ENCODE measurements around the gene SMPD4. TPM values are rescaled to one million over a fixed set of nuclear protein-coding genes. Genes with fewer than 3 reads are reported as not detected.
"Not testable (repeated sequence)": the region's sequence is repeated elsewhere in the genome, so short reads cannot be mapped to it uniquely, and the experiment has no call there.

SMPD4 gene
- total RNA-seq, 1 experiment from 2014 or later: 108 TPM

- peak; percentile 68 for DNase-seq (ENCODE audit: low spot score)
- H3K9me3 ChIP-seq (ENCODE audit: low read depth, low read length, poor library complexity, severe bottlenecking); H3K27me3 ChIP-seq (replicated peaks; ENCODE audit: insufficient read depth, low read depth, low read length, poor library complexity); CTCF ChIA-PET; intact Hi-C loops (cut with micrococcal nuclease; ENCODE audit: unreplicated experiment); H3K27ac ChIP-seq (ENCODE audit: low read depth, low read length, poor library complexity, severe bottlenecking); H3K36me3 ChIP-seq (ENCODE audit: insufficient read depth, low read length, poor library complexity, severe bottlenecking); POLR2A ChIA-PET (ENCODE audit: low non-redundant PET); H3K4me1 ChIP-seq (ENCODE audit: insufficient read depth, low read length, poor library complexity, severe bottlenecking); BruUV-seq (replicated peaks): not testable (repeated sequence)
- H3K4me3 ChIP-seq (ENCODE audit: low read depth, low read length, poor library complexity, severe bottlenecking): peak within 1 kb of the TSS; percentile 38
These were observed 36.4 kb downstream of the SMPD4 start, which contains the start of gene CCDC74B for GRCh38 chr2:130145006-130145414. Gene CCDC74B, minus strand, starts transcription at chr2:130145112. Its CDS starts 116 bp downstream, at chr2:130144996.

GRCh38 chr2:130143266-130144039 lies 37.9 kb downstream of the SMPD4 start:
- BruUV-seq (replicated peaks); H3K27ac ChIP-seq (ENCODE audit: low read depth, low read length, poor library complexity, severe bottlenecking); H3K4me3 ChIP-seq (ENCODE audit: low read depth, low read length, poor library complexity, severe bottlenecking); POLR2A ChIA-PET (ENCODE audit: low non-redundant PET); CTCF ChIA-PET; intact Hi-C loops (cut with micrococcal nuclease; ENCODE audit: unreplicated experiment); DNase-seq (ENCODE audit: low spot score); H3K4me1 ChIP-seq (ENCODE audit: insufficient read depth, low read length, poor library complexity, severe bottlenecking); H3K27me3 ChIP-seq (replicated peaks; ENCODE audit: insufficient read depth, low read depth, low read length, poor library complexity); H3K36me3 ChIP-seq (ENCODE audit: insufficient read depth, low read length, poor library complexity, severe bottlenecking); H3K9me3 ChIP-seq (ENCODE audit: low read depth, low read length, poor library complexity, severe bottlenecking): not testable (repeated sequence)

GRCh38 chr2:130142396-130143265 lies 38.8 kb downstream of the SMPD4 start:
- H3K27ac ChIP-seq (ENCODE audit: low read depth, low read length, poor library complexity, severe bottlenecking); H3K36me3 ChIP-seq (ENCODE audit: insufficient read depth, low read length, poor library complexity, severe bottlenecking); H3K4me3 ChIP-seq (ENCODE audit: low read depth, low read length, poor library complexity, severe bottlenecking); intact Hi-C loops (cut with micrococcal nuclease; ENCODE audit: unreplicated experiment); H3K9me3 ChIP-seq (ENCODE audit: low read depth, low read length, poor library complexity, severe bottlenecking); CTCF ChIA-PET; H3K27me3 ChIP-seq (replicated peaks; ENCODE audit: insufficient read depth, low read depth, low read length, poor library complexity); BruUV-seq (replicated peaks); H3K4me1 ChIP-seq (ENCODE audit: insufficient read depth, low read length, poor library complexity, severe bottlenecking); DNase-seq (ENCODE audit: low spot score); POLR2A ChIA-PET (ENCODE audit: low non-redundant PET): not testable (repeated sequence)

- H3K4me3 ChIP-seq (ENCODE audit: low read depth, low read length, poor library complexity, severe bottlenecking); DNase-seq (ENCODE audit: low spot score); H3K9me3 ChIP-seq (ENCODE audit: low read depth, low read length, poor library complexity, severe bottlenecking); H3K36me3 ChIP-seq (ENCODE audit: insufficient read depth, low read length, poor library complexity, severe bottlenecking); CTCF ChIA-PET; H3K27me3 ChIP-seq (replicated peaks; ENCODE audit: insufficient read depth, low read depth, low read length, poor library complexity); H3K4me1 ChIP-seq (ENCODE audit: insufficient read depth, low read length, poor library complexity, severe bottlenecking); intact Hi-C loops (cut with micrococcal nuclease; ENCODE audit: unreplicated experiment); H3K27ac ChIP-seq (ENCODE audit: low read depth, low read length, poor library complexity, severe bottlenecking); POLR2A ChIA-PET (ENCODE audit: low non-redundant PET); BruUV-seq (replicated peaks): not testable (repeated sequence)
These were observed 39.6 kb downstream of the SMPD4 start for GRCh38 chr2:130141645-130142370.

- H3K9me3 ChIP-seq (ENCODE audit: low read depth, low read length, poor library complexity, severe bottlenecking); intact Hi-C loops (cut with micrococcal nuclease; ENCODE audit: unreplicated experiment); H3K27me3 ChIP-seq (replicated peaks; ENCODE audit: insufficient read depth, low read depth, low read length, poor library complexity); POLR2A ChIA-PET (ENCODE audit: low non-redundant PET); H3K4me3 ChIP-seq (ENCODE audit: low read depth, low read length, poor library complexity, severe bottlenecking); DNase-seq (ENCODE audit: low spot score); H3K4me1 ChIP-seq (ENCODE audit: insufficient read depth, low read length, poor library complexity, severe bottlenecking); CTCF ChIA-PET; H3K27ac ChIP-seq (ENCODE audit: low read depth, low read length, poor library complexity, severe bottlenecking); H3K36me3 ChIP-seq (ENCODE audit: insufficient read depth, low read length, poor library complexity, severe bottlenecking); BruUV-seq (replicated peaks): not testable (repeated sequence)
These were observed 40.4 kb downstream of the SMPD4 start for GRCh38 chr2:130141002-130141401.

- intact Hi-C loops (cut with micrococcal nuclease; ENCODE audit: unreplicated experiment); POLR2A ChIA-PET (ENCODE audit: low non-redundant PET); H3K4me3 ChIP-seq (ENCODE audit: low read depth, low read length, poor library complexity, severe bottlenecking): not testable (repeated sequence)
These were observed 40.9 kb downstream of the SMPD4 start for GRCh38 chr2:130140516-130140915.

More at GRCh38 chr2:130140516-130140915, 40.9 kb downstream of the SMPD4 start:
- H3K4me1 ChIP-seq (ENCODE audit: insufficient read depth, low read length, poor library complexity, severe bottlenecking); H3K27ac ChIP-seq (ENCODE audit: low read depth, low read length, poor library complexity, severe bottlenecking); H3K36me3 ChIP-seq (ENCODE audit: insufficient read depth, low read length, poor library complexity, severe bottlenecking); CTCF ChIA-PET; BruUV-seq (replicated peaks); DNase-seq (ENCODE audit: low spot score); H3K27me3 ChIP-seq (replicated peaks; ENCODE audit: insufficient read depth, low read depth, low read length, poor library complexity); H3K9me3 ChIP-seq (ENCODE audit: low read depth, low read length, poor library complexity, severe bottlenecking): not testable (repeated sequence)
